Body of pancreas (tissue), 4 donors: ENCODE results near the gene CDCP1. TPM values are rescaled to one million over a fixed set of nuclear protein-coding genes. Genes with fewer than 3 reads are reported as not detected.

Source experiments
- ATAC-seq: fragments of 150-250 bp; one replicate; pipeline ENCODE4 v1.9.1; 2016
- DNase-seq, 4 donors: peaks; one replicate each; pipeline ENCODE4 v3.0.0-alpha.2; 2019
- H3K27ac ChIP-seq, 4 donors: fragments of 200-600 bp; sonication (generic); 1 replicate in 3 of 4; 2 replicates in 1 of 4; pipeline versions ENCODE4 v1.5.1 to v1.6.1; 2016 to 2019; ENCODE audit warnings: mild to moderate bottlenecking in 1 of 4, mixed read lengths in 1 of 4, moderate library complexity in 1 of 4
- H3K27me3 ChIP-seq, 2 donors: fragments of 200-600 bp; sonication (generic); one replicate each; pipeline ENCODE4 v1.6.0; 2016; ENCODE audit warnings: mild to moderate bottlenecking in 1 of 2
- H3K36me3 ChIP-seq, 2 donors: fragments of 200-600 bp; sonication (generic); replicated peaks in 1 of 2; 2 replicates each; pipeline ENCODE4 v1.5.1; 2016; ENCODE audit warnings: low read depth in 2 of 2; ENCODE audit not compliant: insufficient read depth in 1 of 2
- H3K4me1 ChIP-seq: fragments of 200-600 bp; sonication (generic); one replicate; pipeline ENCODE4 v1.6.0; 2016
- H3K4me3 ChIP-seq, 2 donors: fragments of 200-600 bp; sonication (generic); 1 replicate in 1 of 2; 2 replicates in 1 of 2; pipeline ENCODE4 v1.5.1; 2016 to 2019
- H3K9me3 ChIP-seq, 3 donors: fragments of 200-600 bp; sonication (generic); 1 replicate in 2 of 3; 2 replicates in 1 of 3; pipeline ENCODE4 v1.5.1; 2016
- CTCF ChIP-seq, 7 experiments: fragments of 450-650 bp in 4 of 7; fragments of 200-600 bp in 3 of 7; sonication (generic) in 3 of 7; IDR thresholded peaks; one replicate each; pipeline ENCODE4 v1.5.1; 2016 to 2019; ENCODE audit warnings: antibody characterized with exemption in 7 of 7
- POLR2A ChIP-seq, 3 donors: fragments of 450-650 bp; IDR thresholded peaks; one replicate each; pipeline ENCODE4 v1.6.1; 2016; ENCODE audit warnings: antibody characterized with exemption in 3 of 3, mild to moderate bottlenecking in 2 of 3
- whole genome bisulfite sequencing, 2 donors: methylation state at CpG; one replicate each; pipeline ENCODE4 v1.1.5; 2017; 5-methylcytosine and 5-hydroxymethylcytosine counted together
- intact Hi-C: fragments of 100-400 bp; cut with DNase I; formaldehyde crosslinking; loops from one replicate; pipeline ENCODE4 v1.15.1; 2023
- total RNA-seq, 2 donors: library from RNA; depleted of rRNA; stranded (reverse); fragments of >200 nt; gene quantifications; one replicate each; pipeline ENCODE4 v1.1.0, GENCODE V29; 2016

Gene CDCP1
- total RNA-seq, 2 donors from 2014 or later = 6.2 to 6.3 TPM

GRCh38 chr3:45188719-45189659, 42.8 kb upstream of the CDCP1 start:
- TF ChIP-seq POLR2A (IDR thresholded peaks at IDR 0.05) = no peak
- no peak for TF ChIP-seq CTCF (IDR thresholded peaks at IDR 0.05)
- Histone ChIP-seq H3K27ac (no peak overlapping the region), H3K27me3 (no peaks in the 10 kb centered on the region), H3K36me3 (no peaks in the 10 kb centered on the region), H3K4me1 (peaks cover 9% of the 10 kb centered on the region), H3K9me3 (no peaks in the 10 kb centered on the region), H3K4me3 (no peak overlapping the region)
- ATAC-seq (no peak), DNase-seq (no peak)
- 83 to 85% methylated on average over 8 of the region's 8 CpGs for WGBS, 2 donors
- intact Hi-C loops = no loop called here

- ATAC-seq (no peak), DNase-seq (no peak)
- Histone ChIP-seq H3K36me3 (no peaks in the 10 kb centered on the region), H3K27me3 (no peaks in the 10 kb centered on the region), H3K9me3 (no peaks in the 10 kb centered on the region), H3K4me3 (no peak overlapping the region), H3K27ac (no peak overlapping the region), H3K4me1 (peaks cover 17% of the 10 kb centered on the region)
- 66 to 81% methylated on average over 3 of the region's 3 CpGs for WGBS, 2 donors
- intact Hi-C loops = no loop called here
- no peak for TF ChIP-seq CTCF (IDR thresholded peaks at IDR 0.05)
- no peak for TF ChIP-seq POLR2A (IDR thresholded peaks at IDR 0.05)
Observed at GRCh38 chr3:45187694-45188141, 41.5 kb upstream of the CDCP1 start.

- 91 to 95% methylated on average over 6 of the region's 6 CpGs for WGBS, 2 donors
- Histone ChIP-seq H3K4me3 (no peak overlapping the region), H3K36me3 (no peaks in the 10 kb centered on the region), H3K27ac (no peak overlapping the region), H3K27me3 (no peaks in the 10 kb centered on the region), H3K9me3 (no peaks in the 10 kb centered on the region), H3K4me1 (peaks cover 10% of the 10 kb centered on the region)
- DNase-seq (no peak), ATAC-seq (no peak)
- intact Hi-C loops = no loop called here
- no peak for TF ChIP-seq CTCF (IDR thresholded peaks at IDR 0.05)
- TF ChIP-seq POLR2A (IDR thresholded peaks at IDR 0.05) = no peak
Observed at GRCh38 chr3:45186871-45187270, 40.7 kb upstream of the CDCP1 start.

- no peaks in the 10 kb centered on the region for H3K27me3 ChIP-seq
- intact Hi-C loops = no loop called here
- H3K4me1 ChIP-seq = peaks cover 9% of the 10 kb centered on the region
- H3K27ac ChIP-seq = no peak overlapping the region
- DNase-seq = no peak
- no peak overlapping the region for H3K4me3 ChIP-seq
- TF ChIP-seq POLR2A (IDR thresholded peaks at IDR 0.05) (no peak), CTCF (IDR thresholded peaks at IDR 0.05) (no peak)
- 81 to 85% methylated on average over 5 of the region's 5 CpGs for WGBS, 2 donors
- H3K9me3 ChIP-seq = no peaks in the 10 kb centered on the region
- no peak for ATAC-seq
- H3K36me3 ChIP-seq = no peaks in the 10 kb centered on the region
Observed at GRCh38 chr3:45185461-45185860, 39.3 kb upstream of the CDCP1 start.
